Neutrophil (primary cell): ENCODE measurements around the gene MPDZ.

Experiments
- H3K27ac ChIP-seq: fragments of 200-600 bp; sonication (generic); 2 replicates; pipeline ENCODE4 v1.5.1; 2016; ENCODE audit warnings: mild to moderate bottlenecking, moderate library complexity
- H3K27me3 ChIP-seq: fragments of 200-600 bp; sonication (generic); 2 replicates; pipeline ENCODE4 v1.6.0; 2016; ENCODE audit warnings: mild to moderate bottlenecking
- H3K36me3 ChIP-seq: fragments of 200-600 bp; sonication (generic); 2 replicates; pipeline ENCODE4 v1.5.1; 2017
- H3K4me1 ChIP-seq, 2 experiments: fragments of 200-600 bp in 1 of 2; sonication (generic) in 1 of 2; 1 replicate in 1 of 2; 2 replicates in 1 of 2; pipeline versions ENCODE4 v1.5.1 to v1.6.1; 2013 to 2016; ENCODE audit warnings: low read depth in 1 of 2, low read length in 1 of 2, mild to moderate bottlenecking in 1 of 2, moderate library complexity in 1 of 2; ENCODE audit not compliant: control insufficient read depth in 1 of 2, insufficient read depth in 1 of 2
- H3K4me3 ChIP-seq, 2 experiments: fragments of 200-600 bp in 1 of 2; sonication (generic) in 1 of 2; 1 replicate in 1 of 2; 2 replicates in 1 of 2; pipeline ENCODE4 v1.5.1; 2013 to 2016; ENCODE audit warnings: low read depth in 1 of 2, low read length in 1 of 2, mild to moderate bottlenecking in 1 of 2, moderate library complexity in 1 of 2
- H3K9me3 ChIP-seq: fragments of 200-600 bp; sonication (generic); 2 replicates; pipeline ENCODE4 v1.5.1; 2016
- TF ChIP-seq, protein P1 (sequence below): fragments of 200-600 bp; sonication (generic); IDR thresholded peaks from 2 replicates; pipeline ENCODE4 v1.5.1; 2016; ENCODE audit warnings: antibody characterized with exemption

Gene MPDZ

DNA sequence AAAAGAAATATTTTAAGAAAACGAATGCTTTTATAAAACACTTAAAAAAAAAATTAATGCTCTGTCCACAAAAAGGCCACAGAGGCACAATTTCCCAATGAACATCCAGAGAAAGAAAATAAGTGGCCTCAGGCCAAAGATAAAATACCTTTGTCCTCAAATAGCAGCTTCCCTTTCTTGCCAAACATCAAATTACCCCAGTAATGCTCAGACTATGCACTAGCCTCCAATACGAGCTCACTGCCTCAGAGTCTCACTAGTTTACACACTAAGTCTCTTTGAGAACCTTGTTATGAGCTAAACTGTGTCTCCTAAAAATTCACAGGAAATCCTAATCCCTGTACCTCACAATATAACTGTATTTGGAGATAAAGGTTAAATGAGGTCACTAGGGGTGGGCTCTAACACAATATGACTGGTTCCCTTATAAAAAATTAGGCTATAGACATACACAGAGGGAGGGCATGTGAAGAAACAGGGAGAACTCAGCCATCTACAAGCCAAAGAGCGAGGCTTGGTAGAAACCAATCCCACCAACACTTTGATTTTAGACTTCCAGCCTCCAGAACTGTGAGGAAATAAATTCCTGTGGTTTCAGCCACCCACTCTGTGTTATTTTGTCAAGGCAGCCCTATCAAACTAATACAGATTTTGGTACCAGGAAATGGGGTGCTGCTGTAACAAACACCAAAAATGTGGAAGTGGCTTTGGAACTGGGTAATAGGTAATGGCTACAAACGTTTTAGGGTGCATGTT, 4.4 kb downstream of the MPDZ start:
- TF ChIP-seq, protein P1, sequence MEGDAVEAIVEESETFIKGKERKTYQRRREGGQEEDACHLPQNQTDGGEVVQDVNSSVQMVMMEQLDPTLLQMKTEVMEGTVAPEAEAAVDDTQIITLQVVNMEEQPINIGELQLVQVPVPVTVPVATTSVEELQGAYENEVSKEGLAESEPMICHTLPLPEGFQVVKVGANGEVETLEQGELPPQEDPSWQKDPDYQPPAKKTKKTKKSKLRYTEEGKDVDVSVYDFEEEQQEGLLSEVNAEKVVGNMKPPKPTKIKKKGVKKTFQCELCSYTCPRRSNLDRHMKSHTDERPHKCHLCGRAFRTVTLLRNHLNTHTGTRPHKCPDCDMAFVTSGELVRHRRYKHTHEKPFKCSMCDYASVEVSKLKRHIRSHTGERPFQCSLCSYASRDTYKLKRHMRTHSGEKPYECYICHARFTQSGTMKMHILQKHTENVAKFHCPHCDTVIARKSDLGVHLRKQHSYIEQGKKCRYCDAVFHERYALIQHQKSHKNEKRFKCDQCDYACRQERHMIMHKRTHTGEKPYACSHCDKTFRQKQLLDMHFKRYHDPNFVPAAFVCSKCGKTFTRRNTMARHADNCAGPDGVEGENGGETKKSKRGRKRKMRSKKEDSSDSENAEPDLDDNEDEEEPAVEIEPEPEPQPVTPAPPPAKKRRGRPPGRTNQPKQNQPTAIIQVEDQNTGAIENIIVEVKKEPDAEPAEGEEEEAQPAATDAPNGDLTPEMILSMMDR: no peak
- no peaks in the 10 kb centered on the region for H3K36me3 ChIP-seq
- H3K27ac ChIP-seq: no peak overlapping the region
- no peaks in the 10 kb centered on the region for H3K9me3 ChIP-seq
- H3K4me3 ChIP-seq: no peak overlapping the region
- H3K27me3 ChIP-seq: peaks cover 38% of the 10 kb centered on the region
- H3K4me1 ChIP-seq: no peaks in the 10 kb centered on the region

DNA sequence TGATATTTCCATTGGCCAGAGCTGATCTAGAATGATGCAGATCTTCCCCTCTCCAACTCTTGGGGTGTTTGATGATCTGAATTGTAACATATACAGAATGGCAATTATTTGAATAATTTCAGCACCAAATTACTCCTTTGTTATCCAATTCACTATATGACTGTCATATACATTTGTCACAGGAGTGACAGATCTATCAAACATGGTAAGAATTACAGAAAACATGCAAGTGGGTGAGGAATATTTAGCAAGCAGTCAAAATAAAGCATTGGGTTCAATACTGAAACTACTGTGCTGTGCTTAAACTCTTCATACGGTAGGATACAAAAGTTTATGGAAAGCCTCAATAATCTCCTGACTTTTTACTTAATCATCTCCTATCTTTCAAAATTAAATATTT, 8.8 kb downstream of the MPDZ start:
- Histone ChIP-seq H3K9me3 (no peaks in the 10 kb centered on the region), H3K27ac (no peak overlapping the region), H3K36me3 (no peaks in the 10 kb centered on the region), H3K4me3 (no peak overlapping the region), H3K27me3 (no peaks in the 10 kb centered on the region), H3K4me1 (no peaks in the 10 kb centered on the region)
- TF ChIP-seq, protein P1: no peak

DNA sequence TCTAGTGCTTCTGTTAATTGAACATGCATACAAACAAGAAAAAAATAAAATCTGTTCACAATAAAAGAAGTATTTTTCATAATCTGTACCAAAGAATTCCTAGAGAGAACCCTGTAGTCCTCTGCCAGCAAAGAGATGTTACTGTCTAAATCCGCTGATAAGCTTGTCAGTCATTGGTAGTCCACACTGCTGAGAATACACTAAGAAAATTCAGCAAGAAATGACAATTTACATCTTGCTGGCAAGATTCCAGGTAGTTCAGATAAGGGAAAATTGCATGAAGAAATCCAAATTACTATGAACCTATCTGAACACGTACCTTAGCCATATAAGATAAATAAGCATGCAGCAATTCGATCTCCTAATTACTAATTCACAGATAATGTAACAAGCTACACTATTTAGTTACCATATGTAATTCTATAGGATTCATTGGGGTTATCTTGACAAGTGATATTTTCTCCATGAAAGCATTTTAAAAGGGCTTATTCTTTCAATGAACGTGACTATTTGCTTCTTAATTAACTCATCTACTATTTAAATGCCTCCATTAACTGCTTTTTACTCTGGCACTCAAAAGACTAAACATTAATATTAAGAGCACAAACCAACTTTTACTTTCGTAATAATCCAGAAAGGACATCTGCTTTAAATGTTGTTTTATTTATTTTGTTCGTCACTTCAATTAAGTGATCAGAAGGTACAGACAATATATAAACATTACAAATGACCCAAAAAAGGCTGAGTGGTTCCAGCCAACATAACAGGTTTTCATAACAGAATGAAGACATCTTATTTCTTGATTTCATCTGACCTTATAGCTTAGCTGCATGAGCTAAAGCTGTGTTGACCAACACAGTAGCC, 9.7 kb downstream of the MPDZ start:
- TF ChIP-seq, protein P1: no peak
- Histone ChIP-seq H3K27ac (no peak overlapping the region), H3K9me3 (no peaks in the 10 kb centered on the region), H3K4me3 (no peak overlapping the region), H3K4me1 (no peaks in the 10 kb centered on the region), H3K27me3 (no peaks in the 10 kb centered on the region), H3K36me3 (no peaks in the 10 kb centered on the region)

GRCh38 chr9:13268469-13268868, 11.0 kb downstream of the MPDZ start:
- Histone ChIP-seq H3K4me1 (no peaks in the 10 kb centered on the region), H3K27ac (no peak overlapping the region), H3K4me3 (no peak overlapping the region), H3K9me3 (no peaks in the 10 kb centered on the region), H3K36me3 (no peaks in the 10 kb centered on the region), H3K27me3 (no peaks in the 10 kb centered on the region)
- TF ChIP-seq, protein P1: no peak

DNA sequence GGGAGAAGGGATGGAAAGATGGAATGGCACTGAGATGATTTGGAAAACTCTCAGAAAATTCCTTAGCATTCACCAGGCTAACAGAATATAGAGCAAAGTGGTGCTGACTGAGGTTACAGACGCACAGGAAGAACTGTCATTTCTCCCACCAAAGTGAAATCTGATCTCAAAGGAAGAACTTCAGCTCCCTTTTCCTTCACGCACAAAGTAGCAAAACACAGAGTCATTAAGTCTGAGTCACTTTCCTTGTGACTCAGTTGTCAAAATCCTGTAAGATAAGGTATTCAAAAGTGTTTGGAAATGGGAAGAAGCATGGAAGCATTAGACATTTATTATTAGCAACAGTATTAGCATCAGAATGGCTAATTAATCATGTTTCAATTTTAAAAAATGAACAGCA, 11.7 kb downstream of the MPDZ start:
- no peak overlapping the region for H3K4me3 ChIP-seq
- no peaks in the 10 kb centered on the region for H3K4me1 ChIP-seq
- H3K27me3 ChIP-seq: no peaks in the 10 kb centered on the region
- H3K36me3 ChIP-seq: no peaks in the 10 kb centered on the region
- TF ChIP-seq, protein P1: no peak
- H3K9me3 ChIP-seq: no peaks in the 10 kb centered on the region
- H3K27ac ChIP-seq: no peak overlapping the region
